Esophagus (tissue), 2 donors: ENCODE measurements around the gene SLCO2A1. TPM values are rescaled to one million over a fixed set of nuclear protein-coding genes. Genes with fewer than 3 reads are reported as not detected.

Experiments
- H3K27ac ChIP-seq, 2 donors: one replicate each; pipeline ENCODE4 v1.5.1; 2013; ENCODE audit warnings: low read depth in 2 of 2, mild to moderate bottlenecking in 2 of 2, inconsistent platforms in 1 of 2, low read length in 1 of 2, moderate library complexity in 1 of 2
- H3K27me3 ChIP-seq, 2 donors: one replicate each; pipeline ENCODE4 v1.6.1; 2013; ENCODE audit warnings: low read length in 2 of 2, control low read depth in 1 of 2, mild to moderate bottlenecking in 1 of 2; ENCODE audit not compliant: insufficient read depth in 2 of 2, control insufficient read depth in 1 of 2
- H3K36me3 ChIP-seq, 2 donors: one replicate each; pipeline ENCODE4 v1.6.1; 2013; ENCODE audit warnings: low read length in 1 of 2; ENCODE audit not compliant: control insufficient read depth in 2 of 2, insufficient read depth in 2 of 2
- H3K4me1 ChIP-seq, 2 donors: one replicate each; pipeline ENCODE4 v1.6.1; 2013; ENCODE audit warnings: low read length in 1 of 2; ENCODE audit not compliant: control insufficient read depth in 2 of 2, insufficient read depth in 2 of 2
- H3K4me3 ChIP-seq, 2 donors: one replicate each; pipeline ENCODE4 v1.5.1; 2013; ENCODE audit warnings: low read length in 2 of 2, mild to moderate bottlenecking in 2 of 2, low read depth in 1 of 2, moderate library complexity in 1 of 2
- H3K9me3 ChIP-seq, 2 donors: one replicate each; pipeline ENCODE4 v1.6.1; 2013; ENCODE audit warnings: mild to moderate bottlenecking in 2 of 2, low read depth in 1 of 2, low read length in 1 of 2, moderate library complexity in 1 of 2; ENCODE audit not compliant: control insufficient read depth in 2 of 2, insufficient read depth in 1 of 2
- WGBS, 2 donors: extraction: QIAGEN DNeasy Blood & Tissue Kit; methylation state at CpG; one replicate each; pipeline ENCODE4 v1.1.7; 2013; 5-methylcytosine and 5-hydroxymethylcytosine counted together
- polyA plus RNA-seq, 2 donors: library from polyadenylated mRNA; stranded (reverse); fragments of 200-250 nt; gene quantifications; one replicate each; pipeline ENCODE4 v1.2.3, GENCODE V29; 2013
- donor health status: healthy with polysubstance abuse.
- donor health status: Bipolar disorder and iron deficiency.

SLCO2A1 gene
- polyA plus RNA-seq, 2 donors = 4.9 to 6.2 TPM

- Histone ChIP-seq H3K9me3 (no peaks in the 10 kb centered on the region), H3K4me1 (no peaks in the 10 kb centered on the region), H3K27ac (no peak overlapping the region), H3K36me3 (no peaks in the 10 kb centered on the region), H3K4me3 (no peak overlapping the region), H3K27me3 (no peaks in the 10 kb centered on the region)
- WGBS, 2 donors = 96 to 97% methylated on average over 10 of the region's 10 CpGs
Observed at GRCh38 chr3:133925960-133926735, 103.6 kb downstream of the SLCO2A1 start.

- Histone ChIP-seq H3K27ac (no peak overlapping the region), H3K27me3 (no peaks in the 10 kb centered on the region), H3K4me3 (no peak overlapping the region), H3K36me3 (no peaks in the 10 kb centered on the region), H3K9me3 (no peaks in the 10 kb centered on the region), H3K4me1 (no peaks in the 10 kb centered on the region)
- 74 to 78% methylated on average over 4 of the region's 4 CpGs for WGBS, 2 donors
Observed at GRCh38 chr3:133924041-133924440, 105.7 kb downstream of the SLCO2A1 start.

DNA sequence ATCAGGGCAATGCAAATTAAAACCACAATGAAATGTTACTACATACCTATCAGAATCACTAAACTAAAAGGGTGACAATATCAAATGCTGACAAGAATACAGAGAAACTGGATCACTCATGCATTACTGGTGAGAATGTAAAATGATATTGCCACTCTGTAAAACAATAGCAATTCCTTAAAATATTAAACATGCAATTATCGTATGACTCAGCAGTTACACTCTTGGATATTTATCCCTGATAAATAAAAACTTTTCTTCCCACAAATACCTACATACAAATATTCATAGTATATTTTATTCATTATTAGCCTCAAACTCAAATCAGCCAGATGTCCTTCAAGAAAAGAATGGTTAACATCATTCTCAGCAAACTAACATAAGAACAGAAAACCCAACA lies 108.1 kb downstream of the SLCO2A1 start:
- H3K9me3 ChIP-seq = no peaks in the 10 kb centered on the region
- H3K27ac ChIP-seq = no peak overlapping the region
- H3K36me3 ChIP-seq = no peaks in the 10 kb centered on the region
- no peaks in the 10 kb centered on the region for H3K4me1 ChIP-seq
- H3K4me3 ChIP-seq = no peak overlapping the region
- no peaks in the 10 kb centered on the region for H3K27me3 ChIP-seq
- 91% methylated on average over 1 of the region's 1 CpG for WGBS, 2 donors

DNA sequence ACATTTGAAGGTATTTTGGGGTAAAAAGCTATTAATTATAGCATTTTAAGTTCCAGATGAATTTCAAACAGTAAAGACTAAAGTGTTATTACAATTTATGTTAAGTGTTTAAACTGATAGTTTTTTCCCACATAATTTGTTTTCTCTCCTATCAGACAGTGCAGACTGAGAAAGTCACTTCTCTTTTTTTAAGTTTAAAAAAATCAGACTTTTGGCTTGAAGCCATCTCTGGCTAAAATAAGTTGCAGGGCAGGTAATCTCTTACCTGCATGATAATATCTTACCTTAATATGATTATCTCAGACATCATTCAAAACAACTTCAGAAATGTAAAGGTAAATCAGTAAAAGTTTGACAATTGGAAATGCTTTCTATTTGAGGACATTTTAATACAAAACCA lies 112.6 kb downstream of the SLCO2A1 start:
- H3K9me3 ChIP-seq = no peaks in the 10 kb centered on the region
- H3K4me3 ChIP-seq = no peak overlapping the region
- H3K27me3 ChIP-seq = no peaks in the 10 kb centered on the region
- no peak overlapping the region for H3K27ac ChIP-seq
- H3K36me3 ChIP-seq = no peaks in the 10 kb centered on the region
- no peaks in the 10 kb centered on the region for H3K4me1 ChIP-seq

DNA sequence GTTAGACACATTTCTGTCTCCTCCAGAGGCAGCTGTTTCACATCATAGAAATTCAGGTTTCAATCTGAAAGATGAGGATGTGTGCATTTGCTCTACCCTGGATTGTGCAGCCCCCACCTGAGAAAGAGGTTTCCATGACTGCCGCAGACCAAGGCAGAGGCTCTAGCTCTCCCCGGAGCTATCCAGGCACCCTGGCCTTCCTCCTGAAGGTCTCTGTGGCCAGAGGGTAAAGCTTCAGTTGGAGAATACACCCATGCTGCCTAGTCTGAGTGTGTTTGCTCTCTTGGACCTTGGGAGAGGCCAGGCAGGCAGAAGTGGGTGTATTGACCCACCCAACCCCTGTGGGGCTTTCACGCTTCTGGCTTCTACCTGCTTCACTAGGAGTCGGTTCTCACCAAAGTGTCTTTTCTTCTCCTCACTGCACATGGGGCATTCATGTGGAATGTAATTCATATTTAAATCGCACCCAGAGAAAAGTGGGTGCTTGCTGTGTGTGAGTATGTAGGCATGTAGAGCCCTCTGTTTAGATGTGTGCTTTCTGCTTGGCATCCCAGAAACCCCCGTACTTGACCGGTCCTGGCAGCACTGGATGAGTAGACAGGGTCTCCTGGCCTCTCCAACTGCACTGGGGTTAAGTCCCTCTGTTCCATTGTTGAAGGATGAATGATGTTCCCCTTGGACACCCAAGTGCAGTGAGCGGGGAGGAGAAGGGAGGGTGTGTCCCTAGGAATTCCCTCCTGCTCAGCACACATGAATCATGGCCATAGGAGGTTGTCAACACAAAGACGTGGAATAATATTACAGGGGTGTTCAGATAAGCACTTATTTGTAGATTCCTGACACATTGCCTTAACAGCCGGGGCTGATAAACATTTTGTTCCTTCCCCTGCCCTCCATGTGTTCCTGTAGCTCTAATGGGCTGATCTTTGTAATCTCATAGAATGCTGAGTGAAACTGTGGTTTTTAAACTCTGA lies 113.8 kb downstream of the SLCO2A1 start:
- Histone ChIP-seq H3K36me3 (no peaks in the 10 kb centered on the region), H3K4me1 (no peaks in the 10 kb centered on the region), H3K4me3 (no peak overlapping the region), H3K27me3 (no peaks in the 10 kb centered on the region), H3K27ac (no peak overlapping the region), H3K9me3 (no peaks in the 10 kb centered on the region)
- 70 to 73% methylated on average over 10 of the region's 10 CpGs for WGBS, 2 donors

GRCh38 chr3:133914839-133915600 lies 114.7 kb downstream of the SLCO2A1 start:
- H3K4me3 ChIP-seq = no peak overlapping the region
- no peaks in the 10 kb centered on the region for H3K4me1 ChIP-seq
- H3K9me3 ChIP-seq = no peaks in the 10 kb centered on the region
- 82 to 83% methylated on average over 12 of the region's 12 CpGs for WGBS, 2 donors
- H3K36me3 ChIP-seq = no peaks in the 10 kb centered on the region
- no peaks in the 10 kb centered on the region for H3K27me3 ChIP-seq
- no peak overlapping the region for H3K27ac ChIP-seq

GRCh38 chr3:133910422-133910821 lies 119.3 kb downstream of the SLCO2A1 start:
- no peaks in the 10 kb centered on the region for H3K9me3 ChIP-seq
- 77 to 81% methylated on average over 2 of the region's 2 CpGs for WGBS, 2 donors
- H3K27me3 ChIP-seq = no peaks in the 10 kb centered on the region

GRCh38 chr3:133905376-133905775 lies 124.3 kb downstream of the SLCO2A1 start:
- Histone ChIP-seq H3K4me3 (no peak overlapping the region), H3K27me3 (no peaks in the 10 kb centered on the region), H3K9me3 (no peaks in the 10 kb centered on the region), H3K27ac (no peak overlapping the region), H3K4me1 (no peaks in the 10 kb centered on the region), H3K36me3 (no peaks in the 10 kb centered on the region)
- 71 to 76% methylated on average over 3 of the region's 3 CpGs for WGBS, 2 donors

More at GRCh38 chr3:133910422-133910821, 119.3 kb downstream of the SLCO2A1 start:
- Histone ChIP-seq H3K4me1 (no peaks in the 10 kb centered on the region), H3K4me3 (no peak overlapping the region), H3K36me3 (no peaks in the 10 kb centered on the region), H3K27ac (no peak overlapping the region)

DNA sequence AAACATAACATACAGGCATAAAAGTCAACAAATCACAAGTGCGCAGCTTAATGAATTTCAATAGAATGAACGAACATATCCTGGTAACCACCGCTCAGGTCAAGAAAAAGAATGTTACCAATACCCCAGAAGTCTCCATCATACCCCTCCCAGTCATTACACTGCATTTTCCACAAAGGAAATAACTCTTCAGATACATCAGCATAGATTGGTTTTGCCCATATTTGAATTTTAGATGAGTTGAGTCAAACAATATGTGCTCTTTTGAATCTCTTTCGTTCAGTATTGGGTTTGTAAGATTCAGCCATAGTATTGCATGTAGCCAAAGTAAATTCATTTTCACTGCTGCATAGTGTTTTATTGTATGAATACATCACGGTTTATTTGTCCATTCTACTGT lies 127.9 kb downstream of the SLCO2A1 start:
- WGBS, 2 donors = 89 to 91% methylated on average over 5 of the region's 5 CpGs
- Histone ChIP-seq H3K27ac (no peak overlapping the region), H3K9me3 (no peaks in the 10 kb centered on the region), H3K27me3 (no peaks in the 10 kb centered on the region), H3K36me3 (no peaks in the 10 kb centered on the region), H3K4me3 (no peak overlapping the region), H3K4me1 (no peaks in the 10 kb centered on the region)
